ENCODE results near the gene MAPK8.

The MAPK8 gene

DNA sequence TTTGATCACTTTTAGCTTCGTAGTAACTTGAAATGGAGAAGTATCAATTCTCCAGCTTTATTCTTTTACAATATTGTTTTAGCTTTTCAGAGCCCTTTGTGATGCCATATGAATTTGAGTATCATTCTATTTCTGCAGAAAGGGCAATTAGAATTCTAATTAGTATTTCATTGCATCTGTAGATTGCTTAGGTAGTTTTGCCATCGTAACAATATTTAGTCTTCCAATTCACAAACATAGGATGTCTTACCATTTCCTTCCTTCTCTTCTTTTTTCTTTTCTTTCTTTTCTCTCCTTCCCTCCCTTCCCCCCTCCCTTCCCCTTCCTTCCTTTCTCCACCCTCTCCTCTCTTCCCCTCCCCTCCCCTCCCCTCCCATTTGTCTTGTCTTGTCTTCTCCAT is 105.0 kb downstream of the MAPK8 start (continued):
- TF ChIP-seq GLI2 (tag by site-specific recombination; IDR thresholded peaks at IDR 0.05; ENCODE audit: borderline replicate concordance, low read depth) (no peak), PRDM1 (tag by site-specific recombination; IDR thresholded peaks at IDR 0.05) (no peak), KLF16 (tag by site-specific recombination; IDR thresholded peaks at IDR 0.05) (no peak), ZNF416 (tag by site-specific recombination; IDR thresholded peaks at IDR 0.05) (no peak), ZBTB1 (tag by site-specific recombination; IDR thresholded peaks at IDR 0.05) (no peak)
- TF ChIP-seq, protein P1, sequence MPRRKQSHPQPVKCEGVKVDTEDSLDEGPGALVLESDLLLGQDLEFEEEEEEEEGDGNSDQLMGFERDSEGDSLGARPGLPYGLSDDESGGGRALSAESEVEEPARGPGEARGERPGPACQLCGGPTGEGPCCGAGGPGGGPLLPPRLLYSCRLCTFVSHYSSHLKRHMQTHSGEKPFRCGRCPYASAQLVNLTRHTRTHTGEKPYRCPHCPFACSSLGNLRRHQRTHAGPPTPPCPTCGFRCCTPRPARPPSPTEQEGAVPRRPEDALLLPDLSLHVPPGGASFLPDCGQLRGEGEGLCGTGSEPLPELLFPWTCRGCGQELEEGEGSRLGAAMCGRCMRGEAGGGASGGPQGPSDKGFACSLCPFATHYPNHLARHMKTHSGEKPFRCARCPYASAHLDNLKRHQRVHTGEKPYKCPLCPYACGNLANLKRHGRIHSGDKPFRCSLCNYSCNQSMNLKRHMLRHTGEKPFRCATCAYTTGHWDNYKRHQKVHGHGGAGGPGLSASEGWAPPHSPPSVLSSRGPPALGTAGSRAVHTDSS (tag by site-specific recombination; IDR thresholded peaks at IDR 0.05), result no peak
- TF ChIP-seq, protein P2, sequence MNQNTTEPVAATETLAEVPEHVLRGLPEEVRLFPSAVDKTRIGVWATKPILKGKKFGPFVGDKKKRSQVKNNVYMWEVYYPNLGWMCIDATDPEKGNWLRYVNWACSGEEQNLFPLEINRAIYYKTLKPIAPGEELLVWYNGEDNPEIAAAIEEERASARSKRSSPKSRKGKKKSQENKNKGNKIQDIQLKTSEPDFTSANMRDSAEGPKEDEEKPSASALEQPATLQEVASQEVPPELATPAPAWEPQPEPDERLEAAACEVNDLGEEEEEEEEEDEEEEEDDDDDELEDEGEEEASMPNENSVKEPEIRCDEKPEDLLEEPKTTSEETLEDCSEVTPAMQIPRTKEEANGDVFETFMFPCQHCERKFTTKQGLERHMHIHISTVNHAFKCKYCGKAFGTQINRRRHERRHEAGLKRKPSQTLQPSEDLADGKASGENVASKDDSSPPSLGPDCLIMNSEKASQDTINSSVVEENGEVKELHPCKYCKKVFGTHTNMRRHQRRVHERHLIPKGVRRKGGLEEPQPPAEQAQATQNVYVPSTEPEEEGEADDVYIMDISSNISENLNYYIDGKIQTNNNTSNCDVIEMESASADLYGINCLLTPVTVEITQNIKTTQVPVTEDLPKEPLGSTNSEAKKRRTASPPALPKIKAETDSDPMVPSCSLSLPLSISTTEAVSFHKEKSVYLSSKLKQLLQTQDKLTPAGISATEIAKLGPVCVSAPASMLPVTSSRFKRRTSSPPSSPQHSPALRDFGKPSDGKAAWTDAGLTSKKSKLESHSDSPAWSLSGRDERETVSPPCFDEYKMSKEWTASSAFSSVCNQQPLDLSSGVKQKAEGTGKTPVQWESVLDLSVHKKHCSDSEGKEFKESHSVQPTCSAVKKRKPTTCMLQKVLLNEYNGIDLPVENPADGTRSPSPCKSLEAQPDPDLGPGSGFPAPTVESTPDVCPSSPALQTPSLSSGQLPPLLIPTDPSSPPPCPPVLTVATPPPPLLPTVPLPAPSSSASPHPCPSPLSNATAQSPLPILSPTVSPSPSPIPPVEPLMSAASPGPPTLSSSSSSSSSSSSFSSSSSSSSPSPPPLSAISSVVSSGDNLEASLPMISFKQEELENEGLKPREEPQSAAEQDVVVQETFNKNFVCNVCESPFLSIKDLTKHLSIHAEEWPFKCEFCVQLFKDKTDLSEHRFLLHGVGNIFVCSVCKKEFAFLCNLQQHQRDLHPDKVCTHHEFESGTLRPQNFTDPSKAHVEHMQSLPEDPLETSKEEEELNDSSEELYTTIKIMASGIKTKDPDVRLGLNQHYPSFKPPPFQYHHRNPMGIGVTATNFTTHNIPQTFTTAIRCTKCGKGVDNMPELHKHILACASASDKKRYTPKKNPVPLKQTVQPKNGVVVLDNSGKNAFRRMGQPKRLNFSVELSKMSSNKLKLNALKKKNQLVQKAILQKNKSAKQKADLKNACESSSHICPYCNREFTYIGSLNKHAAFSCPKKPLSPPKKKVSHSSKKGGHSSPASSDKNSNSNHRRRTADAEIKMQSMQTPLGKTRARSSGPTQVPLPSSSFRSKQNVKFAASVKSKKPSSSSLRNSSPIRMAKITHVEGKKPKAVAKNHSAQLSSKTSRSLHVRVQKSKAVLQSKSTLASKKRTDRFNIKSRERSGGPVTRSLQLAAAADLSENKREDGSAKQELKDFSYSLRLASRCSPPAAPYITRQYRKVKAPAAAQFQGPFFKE (tag by site-specific recombination; IDR thresholded peaks at IDR 0.05; ENCODE audit: borderline replicate concordance), result no peak

DNA sequence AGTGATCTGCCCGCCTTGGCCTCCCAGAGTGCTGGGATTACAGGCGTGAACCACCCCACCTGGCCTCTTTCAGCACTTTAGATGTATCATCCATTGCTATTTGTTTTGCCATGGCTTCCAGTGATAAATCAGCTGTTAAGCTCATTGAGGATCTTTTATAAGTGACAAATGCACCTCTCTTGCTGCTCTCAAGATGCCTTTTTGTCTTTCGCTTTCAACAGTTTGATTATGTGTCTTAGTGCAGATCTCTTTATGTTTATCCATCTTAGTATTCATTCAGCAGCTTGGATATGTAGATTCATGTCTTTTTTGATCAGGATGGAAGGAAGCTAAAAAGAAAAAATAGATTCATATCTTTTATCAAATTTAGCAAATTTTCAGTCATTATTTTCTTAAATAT is 105.6 kb downstream of the MAPK8 start:
- TF ChIP-seq ZNF473 (tag by site-specific recombination; IDR thresholded peaks at IDR 0.05) (no peak), ZNF558 (tag by site-specific recombination; IDR thresholded peaks at IDR 0.05) (peak; percentile 98), ZIC2 (tag by site-specific recombination; IDR thresholded peaks at IDR 0.05) (no peak)
- TF ChIP-seq, protein P3, sequence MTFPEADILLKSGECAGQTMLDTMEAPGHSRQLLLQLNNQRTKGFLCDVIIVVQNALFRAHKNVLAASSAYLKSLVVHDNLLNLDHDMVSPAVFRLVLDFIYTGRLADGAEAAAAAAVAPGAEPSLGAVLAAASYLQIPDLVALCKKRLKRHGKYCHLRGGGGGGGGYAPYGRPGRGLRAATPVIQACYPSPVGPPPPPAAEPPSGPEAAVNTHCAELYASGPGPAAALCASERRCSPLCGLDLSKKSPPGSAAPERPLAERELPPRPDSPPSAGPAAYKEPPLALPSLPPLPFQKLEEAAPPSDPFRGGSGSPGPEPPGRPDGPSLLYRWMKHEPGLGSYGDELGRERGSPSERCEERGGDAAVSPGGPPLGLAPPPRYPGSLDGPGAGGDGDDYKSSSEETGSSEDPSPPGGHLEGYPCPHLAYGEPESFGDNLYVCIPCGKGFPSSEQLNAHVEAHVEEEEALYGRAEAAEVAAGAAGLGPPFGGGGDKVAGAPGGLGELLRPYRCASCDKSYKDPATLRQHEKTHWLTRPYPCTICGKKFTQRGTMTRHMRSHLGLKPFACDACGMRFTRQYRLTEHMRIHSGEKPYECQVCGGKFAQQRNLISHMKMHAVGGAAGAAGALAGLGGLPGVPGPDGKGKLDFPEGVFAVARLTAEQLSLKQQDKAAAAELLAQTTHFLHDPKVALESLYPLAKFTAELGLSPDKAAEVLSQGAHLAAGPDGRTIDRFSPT (tag by site-specific recombination; IDR thresholded peaks at IDR 0.05), result no peak
- TF ChIP-seq, protein P4, sequence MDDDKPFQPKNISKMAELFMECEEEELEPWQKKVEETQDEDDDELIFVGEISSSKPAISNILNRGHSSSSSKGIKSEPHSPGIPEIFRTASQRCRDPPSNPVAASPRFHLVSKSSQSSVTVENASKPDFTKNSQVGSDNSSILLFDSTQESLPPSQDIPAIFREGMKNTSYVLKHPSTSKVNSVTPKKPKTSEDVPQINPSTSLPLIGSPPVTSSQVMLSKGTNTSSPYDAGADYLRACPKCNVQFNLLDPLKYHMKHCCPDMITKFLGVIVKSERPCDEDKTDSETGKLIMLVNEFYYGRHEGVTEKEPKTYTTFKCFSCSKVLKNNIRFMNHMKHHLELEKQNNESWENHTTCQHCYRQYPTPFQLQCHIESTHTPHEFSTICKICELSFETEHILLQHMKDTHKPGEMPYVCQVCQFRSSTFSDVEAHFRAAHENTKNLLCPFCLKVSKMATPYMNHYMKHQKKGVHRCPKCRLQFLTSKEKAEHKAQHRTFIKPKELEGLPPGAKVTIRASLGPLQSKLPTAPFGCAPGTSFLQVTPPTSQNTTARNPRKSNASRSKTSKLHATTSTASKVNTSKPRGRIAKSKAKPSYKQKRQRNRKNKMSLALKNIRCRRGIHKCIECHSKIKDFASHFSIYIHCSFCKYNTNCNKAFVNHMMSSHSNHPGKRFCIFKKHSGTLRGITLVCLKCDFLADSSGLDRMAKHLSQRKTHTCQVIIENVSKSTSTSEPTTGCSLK (tag by site-specific recombination; IDR thresholded peaks at IDR 0.05), result no peak
- TF ChIP-seq, protein P5, sequence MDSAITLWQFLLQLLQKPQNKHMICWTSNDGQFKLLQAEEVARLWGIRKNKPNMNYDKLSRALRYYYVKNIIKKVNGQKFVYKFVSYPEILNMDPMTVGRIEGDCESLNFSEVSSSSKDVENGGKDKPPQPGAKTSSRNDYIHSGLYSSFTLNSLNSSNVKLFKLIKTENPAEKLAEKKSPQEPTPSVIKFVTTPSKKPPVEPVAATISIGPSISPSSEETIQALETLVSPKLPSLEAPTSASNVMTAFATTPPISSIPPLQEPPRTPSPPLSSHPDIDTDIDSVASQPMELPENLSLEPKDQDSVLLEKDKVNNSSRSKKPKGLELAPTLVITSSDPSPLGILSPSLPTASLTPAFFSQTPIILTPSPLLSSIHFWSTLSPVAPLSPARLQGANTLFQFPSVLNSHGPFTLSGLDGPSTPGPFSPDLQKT (IDR thresholded peaks at IDR 0.05; ENCODE audit: borderline replicate concordance, low read depth, low read length), result no peak
- ChIA-PET CTCF (no interaction called here), POLR2A (no interaction called here)
- H3K4me3 ChIP-seq (ENCODE audit: low read depth, low read length), result no peak overlapping the region
- no peaks in the 10 kb centered on the region for H3K4me1 ChIP-seq (ENCODE audit: control insufficient read depth, insufficient read depth, low read length)
- no peaks in the 10 kb centered on the region for H3K9me3 ChIP-seq (ENCODE audit: control insufficient read depth, insufficient read depth, low read depth, low read length)
- no peak overlapping the region for H3K27ac ChIP-seq (ENCODE audit: extremely low read depth, low read depth, low read length)
- peaks cover 0 to 14% of the 10 kb centered on the region in 2 experiments; a peak in 1 of 3 replicates for H3K36me3 ChIP-seq (ENCODE audit: control insufficient read depth in 2 of 2, insufficient read depth in 1 of 2, low read length in 2 of 2)

Data from HEK293 (cell line).